Natural killer cell (primary cell): Measurements from ENCODE around the gene THSD4. TPM values are rescaled to one million over a fixed set of nuclear protein-coding genes. Genes with fewer than 3 reads are reported as not detected.

Experiments
- ATAC-seq, 3 donors: fragments of 150-1000 bp in 2 of 3; fragments of 200-7000 bp in 1 of 3; cut with Tn5 transposase; 1 replicate in 1 of 3; 2 replicates in 2 of 3; pipeline ENCODE4 v1.10.0; 2021; ENCODE audit warnings: mild to moderate bottlenecking in 2 of 3, moderate library complexity in 2 of 3
- DNase-seq, 2 donors: peaks; one replicate each; pipeline versions ENCODE4 v3.0.0 to v3.0.0-alpha.2; 2013 to 2021; ENCODE audit warnings: mixed read lengths in 1 of 2
- H3K27ac ChIP-seq: one replicate; pipeline ENCODE4 v1.5.1; 2013; ENCODE audit warnings: mild to moderate bottlenecking, low read length
- H3K27me3 ChIP-seq: one replicate; pipeline ENCODE4 v1.6.1; 2013; ENCODE audit warnings: low read length; ENCODE audit not compliant: control insufficient read depth, insufficient read depth
- H3K36me3 ChIP-seq: one replicate; pipeline ENCODE4 v1.6.1; 2013; ENCODE audit warnings: low read length; ENCODE audit not compliant: control insufficient read depth, insufficient read depth
- H3K4me1 ChIP-seq: one replicate; pipeline ENCODE4 v1.6.1; 2013; ENCODE audit warnings: low read length; ENCODE audit not compliant: control insufficient read depth, insufficient read depth
- H3K4me3 ChIP-seq: one replicate; pipeline ENCODE4 v1.5.1; 2013; ENCODE audit warnings: low read length
- H3K9me3 ChIP-seq: one replicate; pipeline ENCODE4 v1.6.1; 2013; ENCODE audit warnings: low read length; ENCODE audit not compliant: control insufficient read depth, insufficient read depth
- H3K27ac Mint-ChIP-seq, 2 donors: one replicate each; pipeline ENCODE4 v1.8.0; 2022; ENCODE audit warnings: mild to moderate bottlenecking in 2 of 2, mixed read lengths in 2 of 2, moderate library complexity in 1 of 2
- H3K27me3 Mint-ChIP-seq, 2 donors: one replicate each; pipeline ENCODE4 v1.8.0; 2022; ENCODE audit warnings: low read depth in 2 of 2, mixed read lengths in 2 of 2
- H3K36me3 Mint-ChIP-seq: one replicate; pipeline ENCODE4 v1.8.0; 2022; ENCODE audit warnings: mixed read lengths
- H3K4me1 Mint-ChIP-seq, 2 donors: one replicate each; pipeline ENCODE4 v1.8.0; 2022; ENCODE audit warnings: mixed read lengths in 2 of 2
- H3K4me3 Mint-ChIP-seq: one replicate; pipeline ENCODE4 v1.8.0; 2022; ENCODE audit warnings: mild to moderate bottlenecking, moderate library complexity, mixed read lengths
- H3K9me3 Mint-ChIP-seq, 2 donors: one replicate each; pipeline ENCODE4 v1.8.0; 2022; ENCODE audit warnings: mixed read lengths in 2 of 2
- CTCF ChIP-seq: fragments of 200-600 bp; IDR thresholded peaks from one replicate; pipeline ENCODE4 v1.8.0; 2022; ENCODE audit warnings: antibody characterized with exemption
- WGBS: methylation state at CpG from one replicate; pipeline ENCODE4 v1.1.7; 2013; ENCODE audit warnings: missing lambda C conversion rate; ENCODE audit not compliant: insufficient coverage; 5-methylcytosine and 5-hydroxymethylcytosine counted together
- intact Hi-C: fragments of 100-400 bp; cut with micrococcal nuclease; formaldehyde crosslinking; loops from one replicate; pipeline ENCODE4 v1.14.2; 2022
- total RNA-seq, 4 donors: library from RNA; stranded (reverse); fragments of 120-200 nt in 1 of 4; gene quantifications; one replicate each; pipeline versions ENCODE4 v1.2.3 to v1.2.4, GENCODE V29; 2013 to 2022

THSD4 gene
- total RNA-seq, 3 donors from 2014 or later (not counting 1 experiment from before 2014, with no cell fraction given) = not detected

DNA sequence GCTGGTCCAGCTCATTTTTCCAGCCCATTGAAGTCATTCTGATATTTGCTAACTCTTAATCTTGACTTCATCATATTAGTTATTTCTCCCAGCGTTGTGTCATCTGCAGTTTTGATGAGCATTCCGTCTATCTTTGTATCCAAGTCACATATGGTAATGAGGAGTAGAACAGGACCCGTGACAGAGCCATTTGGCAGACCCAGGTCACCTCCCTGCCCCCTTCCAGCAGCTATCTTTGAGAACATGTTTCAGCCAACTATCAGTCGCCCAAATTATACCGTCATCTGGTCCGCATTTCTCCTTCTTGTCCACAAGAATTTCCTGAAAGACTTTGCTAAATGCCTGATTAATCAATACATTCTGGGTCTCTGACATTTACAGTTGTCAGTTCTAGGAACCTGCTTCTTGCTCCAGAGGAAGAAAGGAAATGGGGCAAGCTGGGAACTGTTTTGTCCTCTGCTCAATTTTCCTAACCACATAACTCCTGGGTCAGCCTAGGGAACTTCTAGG lies 347.9 kb downstream of the THSD4 start:
- Histone ChIP-seq H3K9me3 (no peaks in the 10 kb centered on the region), H3K4me1 (no peaks in the 10 kb centered on the region), H3K27ac (no peak overlapping the region), H3K36me3 (no peaks in the 10 kb centered on the region), H3K4me3 (no peak overlapping the region), H3K27me3 (no peaks in the 10 kb centered on the region)
- intact Hi-C loops = no loop called here
- Mint-ChIP-seq H3K27me3 (peaks cover 13 to 18% of the 10 kb centered on the region in 2 donors), H3K4me1 (no peaks in the 10 kb centered on the region), H3K4me3 (no peak overlapping the region), H3K27ac (no peak overlapping the region), H3K36me3 (no peaks in the 10 kb centered on the region), H3K9me3 (no peaks in the 10 kb centered on the region)
- no peak for TF ChIP-seq CTCF
- ATAC-seq = no peak
- DNase-seq = no peak
- WGBS = 85% methylated on average over 5 of the region's 6 CpGs

DNA sequence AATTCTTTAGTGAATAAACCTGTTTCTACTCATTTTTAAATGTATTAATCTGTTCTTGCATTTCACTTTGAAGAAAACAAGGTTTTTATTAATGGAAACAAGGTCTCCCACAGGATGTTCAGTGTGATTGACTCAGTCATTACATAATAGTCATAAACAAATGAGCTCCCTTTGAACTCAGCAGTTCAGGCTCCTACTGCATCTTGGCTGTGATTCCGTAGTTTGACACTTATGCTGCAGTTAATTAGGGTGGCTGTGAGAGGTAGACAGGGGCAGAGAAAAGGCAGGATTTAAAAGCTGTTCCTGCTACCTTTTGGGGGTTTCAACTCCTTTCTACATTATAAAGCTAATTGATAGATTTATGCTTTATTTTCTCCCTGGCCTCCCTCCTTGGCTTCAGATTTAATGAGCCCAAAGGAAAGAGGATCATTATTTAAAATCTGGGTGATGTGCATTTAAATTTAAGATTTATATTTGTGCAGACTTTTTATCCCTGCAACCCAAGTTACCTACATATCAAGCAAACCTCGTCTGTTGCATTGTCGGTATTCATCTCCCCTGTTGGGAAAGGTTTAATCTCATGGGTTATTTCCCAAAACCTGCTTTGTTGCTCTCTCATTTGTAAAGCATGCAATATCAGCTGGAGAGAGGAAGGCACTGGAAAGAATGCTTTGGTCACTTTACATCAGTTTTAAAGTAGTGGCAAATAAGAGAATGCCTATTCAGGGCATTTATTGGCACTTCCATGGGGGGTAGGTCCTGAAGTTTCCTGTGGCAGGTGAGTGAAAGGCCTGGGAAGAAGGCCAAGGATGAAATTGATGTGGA lies 350.1 kb downstream of the THSD4 start:
- DNase-seq (no peak), ATAC-seq (no peak)
- intact Hi-C loops = no loop called here
- Mint-ChIP-seq H3K4me3 (no peak overlapping the region), H3K27me3 (peaks cover 7 to 12% of the 10 kb centered on the region in 2 donors), H3K36me3 (no peaks in the 10 kb centered on the region), H3K27ac (no peak overlapping the region), H3K4me1 (no peaks in the 10 kb centered on the region), H3K9me3 (no peaks in the 10 kb centered on the region)
- WGBS = 80% methylated on average over 1 of the region's 3 CpGs
- Histone ChIP-seq H3K27me3 (no peaks in the 10 kb centered on the region), H3K36me3 (no peaks in the 10 kb centered on the region), H3K9me3 (no peaks in the 10 kb centered on the region), H3K4me1 (no peaks in the 10 kb centered on the region), H3K27ac (no peak overlapping the region), H3K4me3 (no peak overlapping the region)
- TF ChIP-seq CTCF = no peak

DNA sequence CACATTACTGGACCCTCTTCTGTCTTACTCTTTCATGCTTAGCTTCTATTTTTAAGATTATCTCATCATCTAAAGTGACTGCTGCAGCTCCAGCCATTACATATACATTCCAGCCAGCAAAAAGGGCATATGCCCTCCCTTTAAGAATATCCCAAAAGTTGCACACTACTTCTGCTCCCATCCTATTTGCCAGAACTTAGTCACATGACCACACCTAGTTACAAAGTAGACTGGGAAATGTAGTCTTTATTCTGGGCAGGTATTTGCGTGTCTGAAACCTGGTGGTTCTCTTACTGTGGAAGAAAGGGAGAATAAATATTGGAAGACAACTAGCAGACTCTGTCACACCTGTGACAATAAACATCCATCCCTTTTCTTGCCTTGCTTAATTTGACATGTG lies 353.4 kb downstream of the THSD4 start:
- no peak overlapping the region for H3K4me3 Mint-ChIP-seq
- H3K9me3 Mint-ChIP-seq = no peaks in the 10 kb centered on the region
- H3K4me1 Mint-ChIP-seq = peaks cover 0 to 7% of the 10 kb centered on the region in 2 donors
- Histone ChIP-seq H3K4me3 (no peak overlapping the region), H3K9me3 (no peaks in the 10 kb centered on the region), H3K27me3 (no peaks in the 10 kb centered on the region), H3K27ac (no peak overlapping the region), H3K36me3 (no peaks in the 10 kb centered on the region), H3K4me1 (no peaks in the 10 kb centered on the region)
- H3K27me3 Mint-ChIP-seq = peaks cover 7 to 12% of the 10 kb centered on the region in 2 donors
- no peaks in the 10 kb centered on the region for H3K36me3 Mint-ChIP-seq
- no CpG with 5 or more reads among the region's 1 CpG for WGBS
- DNase-seq = no peak
- H3K27ac Mint-ChIP-seq = no peak overlapping the region
- ATAC-seq = no peak
- intact Hi-C loops = no loop called here
- TF ChIP-seq CTCF = no peak
